Gastroesophageal sphincter (tissue), 3 donors: ENCODE measurements around the gene ADAM10.

Source experiments
- EP300 ChIP-seq: sonication (generic); formaldehyde crosslinking; IDR thresholded peaks from one replicate; pipeline ENCODE4 v1.6.1; 2017; ENCODE audit warnings: antibody characterized with exemption, mild to moderate bottlenecking
- POLR2A ChIP-seq, 2 donors: fragments of 450-650 bp; IDR thresholded peaks; one replicate each; pipeline ENCODE4 v1.6.1; 2017; ENCODE audit warnings: antibody characterized with exemption in 2 of 2, mild to moderate bottlenecking in 2 of 2, moderate library complexity in 1 of 2
- POLR2AphosphoS5 ChIP-seq: sonication (generic); formaldehyde crosslinking; IDR thresholded peaks from one replicate; pipeline ENCODE4 v1.6.1; 2017; ENCODE audit warnings: antibody characterized with exemption
- TF ChIP-seq, protein P1 (sequence below), 4 experiments: fragments of 200-600 bp in 2 of 4; fragments of 450-650 bp in 2 of 4; sonication (generic) in 1 of 4; IDR thresholded peaks; one replicate each; pipeline ENCODE4 v1.5.1; 2017 to 2019; ENCODE audit warnings: antibody characterized with exemption in 4 of 4, mild to moderate bottlenecking in 2 of 4, moderate library complexity in 2 of 4

DNA sequence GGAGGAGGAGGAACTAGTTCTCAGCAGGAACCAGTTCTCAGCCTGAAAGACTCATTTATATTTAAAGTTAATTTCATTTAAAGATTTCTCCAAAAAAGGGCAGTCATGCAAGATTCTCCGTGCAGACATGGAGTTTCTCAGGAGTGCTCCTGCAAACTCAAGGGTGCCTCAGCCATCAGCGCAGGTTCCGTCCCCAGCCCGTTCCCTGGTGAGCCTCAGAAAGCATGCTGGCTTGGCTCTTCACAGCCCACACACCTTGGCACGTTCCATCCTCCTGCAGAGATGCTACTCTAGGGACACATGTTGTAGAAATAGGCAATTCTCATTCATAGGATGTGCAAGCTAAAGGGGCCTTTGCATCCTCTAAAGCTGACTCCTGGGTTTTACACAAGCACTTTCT is 194.7 kb downstream of the ADAM10 start:
- TF ChIP-seq, protein P1, sequence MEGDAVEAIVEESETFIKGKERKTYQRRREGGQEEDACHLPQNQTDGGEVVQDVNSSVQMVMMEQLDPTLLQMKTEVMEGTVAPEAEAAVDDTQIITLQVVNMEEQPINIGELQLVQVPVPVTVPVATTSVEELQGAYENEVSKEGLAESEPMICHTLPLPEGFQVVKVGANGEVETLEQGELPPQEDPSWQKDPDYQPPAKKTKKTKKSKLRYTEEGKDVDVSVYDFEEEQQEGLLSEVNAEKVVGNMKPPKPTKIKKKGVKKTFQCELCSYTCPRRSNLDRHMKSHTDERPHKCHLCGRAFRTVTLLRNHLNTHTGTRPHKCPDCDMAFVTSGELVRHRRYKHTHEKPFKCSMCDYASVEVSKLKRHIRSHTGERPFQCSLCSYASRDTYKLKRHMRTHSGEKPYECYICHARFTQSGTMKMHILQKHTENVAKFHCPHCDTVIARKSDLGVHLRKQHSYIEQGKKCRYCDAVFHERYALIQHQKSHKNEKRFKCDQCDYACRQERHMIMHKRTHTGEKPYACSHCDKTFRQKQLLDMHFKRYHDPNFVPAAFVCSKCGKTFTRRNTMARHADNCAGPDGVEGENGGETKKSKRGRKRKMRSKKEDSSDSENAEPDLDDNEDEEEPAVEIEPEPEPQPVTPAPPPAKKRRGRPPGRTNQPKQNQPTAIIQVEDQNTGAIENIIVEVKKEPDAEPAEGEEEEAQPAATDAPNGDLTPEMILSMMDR (IDR thresholded peaks at IDR 0.05), result no peak
- TF ChIP-seq POLR2A (IDR thresholded peaks at IDR 0.05), result no peak
- TF ChIP-seq EP300, result no peak
- TF ChIP-seq POLR2AphosphoS5, result no peak
